ENCODE data around the gene CCL4.
A peak's percentile ranks its signal among the peaks of the same experiment; 100 is the strongest.
"Not testable (repeated sequence)": the region's sequence is repeated elsewhere in the genome, so short reads cannot be mapped to it uniquely, and the experiment has no call there.

The CCL4 gene

DNA sequence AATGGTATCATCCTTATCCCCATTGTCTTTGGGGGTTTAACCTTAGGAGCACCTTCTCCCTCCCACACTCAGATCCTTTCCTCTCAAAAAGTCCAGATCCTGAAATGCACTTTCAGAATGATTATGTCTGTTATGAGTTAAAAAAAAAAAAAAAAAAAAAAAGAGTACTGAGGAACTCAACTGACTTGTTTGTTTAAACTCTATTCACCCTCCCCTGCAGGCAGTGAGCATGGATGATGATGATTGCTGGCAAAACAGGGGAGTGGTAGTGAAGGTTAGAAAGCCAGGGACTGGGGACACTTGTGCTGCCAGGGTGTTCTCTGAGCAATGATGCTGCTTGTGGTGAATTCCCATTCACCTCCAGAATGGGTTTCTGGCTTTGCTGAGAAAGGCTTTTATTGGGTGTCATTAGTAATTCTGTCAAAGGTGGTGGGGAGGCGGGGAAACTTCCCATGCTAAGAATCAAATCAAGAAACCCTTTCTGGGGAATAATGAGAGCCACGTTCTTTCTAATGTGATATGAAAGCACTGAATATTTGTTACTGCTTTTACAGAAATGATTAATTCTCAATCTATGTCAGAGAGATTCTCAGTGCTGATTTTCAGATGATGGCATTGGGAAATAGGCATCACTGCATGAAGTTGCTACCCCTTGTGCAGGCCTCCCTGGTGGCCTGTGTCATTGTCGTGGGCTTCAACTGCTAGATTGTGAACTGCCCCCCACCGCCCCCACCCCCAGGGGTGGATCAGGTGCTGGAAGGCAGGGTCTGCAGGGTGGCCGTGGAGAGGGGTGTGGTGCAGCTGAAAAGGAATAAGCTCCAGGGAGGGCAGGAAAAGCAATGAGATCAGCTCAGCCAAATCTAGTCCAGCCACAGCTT lies 14.1 kb downstream of the CCL4 start:
- no peak overlapping the region for H3K27ac Mint-ChIP-seq
- H3K27me3 Mint-ChIP-seq (ENCODE audit: low read depth) = peaks cover 2% of the 10 kb centered on the region
- H3K4me3 Mint-ChIP-seq = no peak overlapping the region
- peak; percentile 54 for DNase-seq (ENCODE audit: low spot score)
- H3K9me3 Mint-ChIP-seq = peaks cover 5% of the 10 kb centered on the region
- no peaks in the 10 kb centered on the region for H3K36me3 Mint-ChIP-seq (ENCODE audit: low read depth)
- no peaks in the 10 kb centered on the region for H3K4me1 Mint-ChIP-seq (ENCODE audit: low read depth)

DNA sequence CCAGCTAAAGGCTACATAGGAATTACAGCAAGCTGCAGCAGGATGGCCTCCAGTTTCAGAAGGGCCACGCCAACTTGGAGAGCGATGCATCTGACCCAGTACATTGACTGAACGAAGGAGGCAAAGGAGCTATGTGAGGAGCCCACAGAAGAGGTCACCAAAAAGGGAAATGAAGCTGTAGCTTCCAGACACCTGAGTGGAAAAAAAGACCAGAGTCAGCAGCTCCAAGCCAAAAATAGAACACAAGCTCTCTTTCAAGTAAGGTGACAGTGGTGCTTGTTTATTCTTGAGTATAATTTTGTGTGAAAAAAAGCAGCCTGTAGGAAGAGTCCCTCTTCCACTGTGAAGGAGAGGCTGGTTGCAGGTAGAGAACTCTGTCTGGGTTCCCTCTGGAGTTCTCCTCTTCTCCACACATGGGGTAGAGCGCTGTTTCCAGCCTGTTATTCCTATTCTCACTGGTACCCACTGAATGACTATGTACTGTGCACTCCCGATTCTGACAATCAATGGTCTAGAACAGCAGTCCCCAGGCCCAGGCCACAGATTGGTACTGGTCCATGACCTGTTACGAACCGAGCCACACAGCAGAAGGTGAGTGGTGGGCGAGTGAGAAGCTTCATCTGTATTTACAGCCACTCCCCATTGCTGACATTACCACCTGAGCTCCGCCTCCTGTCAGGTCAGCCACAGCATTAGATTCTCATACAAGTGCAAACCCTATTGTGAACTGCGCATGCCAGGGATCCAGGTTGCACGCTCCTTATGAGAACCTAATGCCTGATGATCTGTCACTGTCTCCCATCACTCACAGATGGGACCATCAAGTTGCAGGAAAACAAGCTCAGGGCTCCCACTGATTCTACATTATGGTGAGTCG lies 15.1 kb downstream of the CCL4 start:
- DNase-seq (ENCODE audit: low spot score) = no peak
- H3K4me3 Mint-ChIP-seq = no peak overlapping the region
- H3K27ac Mint-ChIP-seq = no peak overlapping the region
- peaks cover 5% of the 10 kb centered on the region for H3K9me3 Mint-ChIP-seq
- H3K4me1 Mint-ChIP-seq (ENCODE audit: low read depth) = no peaks in the 10 kb centered on the region
- H3K36me3 Mint-ChIP-seq (ENCODE audit: low read depth) = no peaks in the 10 kb centered on the region
- peaks cover 2% of the 10 kb centered on the region for H3K27me3 Mint-ChIP-seq (ENCODE audit: low read depth)

DNA sequence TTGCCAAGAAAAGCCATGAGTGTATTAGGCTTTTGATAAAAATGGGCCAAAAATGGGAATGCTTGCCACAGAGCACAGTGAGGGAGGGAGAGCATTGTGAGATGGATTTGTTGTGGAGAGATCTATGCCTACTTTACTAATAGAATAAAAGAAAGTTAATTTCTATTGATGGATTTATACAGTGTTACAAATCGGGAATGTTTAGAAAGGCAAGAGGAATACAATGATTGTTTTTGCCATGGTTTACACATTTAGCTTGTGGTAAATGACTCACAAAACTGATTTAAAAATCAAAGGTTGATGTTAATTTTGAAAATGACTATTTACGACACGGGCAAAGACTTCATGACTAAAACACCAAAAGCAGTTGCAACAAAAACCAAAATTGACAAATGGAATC lies 16.6 kb downstream of the CCL4 start:
- no peak for DNase-seq (ENCODE audit: low spot score)
- H3K36me3 Mint-ChIP-seq (ENCODE audit: low read depth) = no peaks in the 10 kb centered on the region
- H3K9me3 Mint-ChIP-seq = peaks cover 5% of the 10 kb centered on the region
- H3K4me3 Mint-ChIP-seq = no peak overlapping the region
- no peaks in the 10 kb centered on the region for H3K4me1 Mint-ChIP-seq (ENCODE audit: low read depth)
- no peak overlapping the region for H3K27ac Mint-ChIP-seq
- H3K27me3 Mint-ChIP-seq (ENCODE audit: low read depth) = peaks cover 2% of the 10 kb centered on the region

DNA sequence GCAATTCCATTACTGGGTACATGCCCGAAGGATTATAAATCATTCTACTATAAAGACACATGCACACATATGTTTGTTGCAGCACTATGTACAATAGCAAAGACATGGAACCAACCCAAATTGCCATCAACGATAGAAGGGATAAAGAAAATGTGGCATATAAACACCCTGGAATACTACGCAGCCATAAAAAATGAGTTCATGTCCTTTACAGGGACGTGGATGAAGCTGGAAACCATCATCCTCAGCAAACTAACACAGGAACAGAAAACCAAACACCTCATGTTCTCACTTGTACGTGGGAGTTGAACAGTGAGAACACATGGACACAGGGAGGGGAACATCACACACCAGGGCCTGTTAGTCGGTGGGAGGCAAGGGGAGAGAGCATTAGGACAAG lies 17.5 kb downstream of the CCL4 start:
- H3K36me3 Mint-ChIP-seq (ENCODE audit: low read depth); H3K27ac Mint-ChIP-seq; H3K4me1 Mint-ChIP-seq (ENCODE audit: low read depth); H3K27me3 Mint-ChIP-seq (ENCODE audit: low read depth); H3K4me3 Mint-ChIP-seq; DNase-seq (ENCODE audit: low spot score): not testable (repeated sequence)
- H3K9me3 Mint-ChIP-seq = peaks cover 12% of the 10 kb centered on the region

DNA sequence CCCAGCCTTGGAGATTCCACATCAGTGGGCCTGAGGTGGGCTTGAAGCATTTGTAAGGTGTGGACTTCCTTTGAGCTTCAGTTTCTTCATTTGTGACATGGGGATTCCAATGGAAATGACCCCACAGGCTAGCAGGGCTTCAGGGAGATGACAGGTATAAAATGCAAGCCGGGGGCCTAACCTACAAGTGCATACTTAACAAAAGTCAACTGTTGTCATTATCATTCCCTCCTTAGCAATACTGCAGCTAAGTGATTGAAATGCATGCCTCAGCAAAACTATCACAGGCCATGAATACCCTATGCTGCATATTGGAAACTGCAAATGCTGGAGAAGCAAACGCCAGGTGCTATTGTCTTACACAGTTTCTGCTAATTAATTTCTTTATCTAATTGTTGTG lies 19.8 kb downstream of the CCL4 start:
- H3K4me1 Mint-ChIP-seq (ENCODE audit: low read depth) = no peaks in the 10 kb centered on the region
- H3K9me3 Mint-ChIP-seq = peaks cover 14% of the 10 kb centered on the region
- H3K36me3 Mint-ChIP-seq (ENCODE audit: low read depth) = no peaks in the 10 kb centered on the region
- DNase-seq (ENCODE audit: low spot score) = no peak
- H3K4me3 Mint-ChIP-seq = no peak overlapping the region
- H3K27ac Mint-ChIP-seq = no peak overlapping the region
- peaks cover 5% of the 10 kb centered on the region for H3K27me3 Mint-ChIP-seq (ENCODE audit: low read depth)

DNA sequence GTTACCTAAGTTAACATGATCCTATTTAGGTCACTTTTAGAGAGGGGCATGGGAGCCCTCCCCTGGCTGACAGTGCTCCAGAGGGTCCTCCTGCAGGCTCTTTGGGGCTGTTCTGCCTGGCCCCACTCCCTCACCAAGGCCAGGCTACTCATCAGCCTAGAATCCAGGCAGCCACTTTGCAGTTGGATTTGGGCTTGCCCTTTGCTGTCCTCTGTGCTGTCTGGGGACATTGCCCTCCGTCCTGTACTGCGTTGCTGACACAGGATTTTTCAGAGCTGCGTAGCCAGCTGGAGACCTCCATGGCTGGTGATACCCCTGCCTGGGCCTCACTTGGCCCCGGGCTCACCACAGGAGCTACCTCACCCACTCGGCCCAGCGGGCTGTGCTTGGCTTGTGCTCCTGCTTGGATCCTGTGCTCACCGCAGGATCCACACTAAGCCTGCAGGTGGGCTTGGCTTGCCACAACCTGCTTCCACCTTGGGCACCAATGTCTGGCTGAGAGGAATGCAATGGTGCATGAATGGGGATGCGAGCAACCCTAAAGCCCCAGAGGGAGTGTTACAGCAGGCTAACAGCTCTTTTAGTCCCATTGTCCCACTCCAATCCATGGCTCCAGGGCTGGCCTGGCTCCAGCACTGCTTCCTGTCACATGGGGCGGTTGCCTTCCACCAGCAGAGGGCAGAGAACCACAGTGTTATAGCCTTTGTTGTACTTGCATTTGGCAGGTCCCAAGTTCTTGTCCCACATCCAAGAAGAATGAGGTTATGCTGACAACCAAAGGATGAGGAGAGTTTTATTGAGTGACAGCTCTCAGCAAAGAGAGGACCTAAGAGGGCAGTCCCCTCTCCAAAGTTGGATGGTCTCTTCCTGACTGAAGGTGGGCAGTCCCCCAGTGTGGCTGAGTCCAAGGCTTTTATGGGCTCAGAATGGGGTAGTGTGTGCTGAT lies 21.5 kb downstream of the CCL4 start:
- Mint-ChIP-seq H3K4me3 (no peak overlapping the region), H3K4me1 (ENCODE audit: low read depth) (no peaks in the 10 kb centered on the region), H3K27ac (no peak overlapping the region), H3K9me3 (peaks cover 11% of the 10 kb centered on the region), H3K27me3 (ENCODE audit: low read depth) (peaks cover 14% of the 10 kb centered on the region), H3K36me3 (ENCODE audit: low read depth) (no peaks in the 10 kb centered on the region)
- no peak for DNase-seq (ENCODE audit: low spot score)

DNA sequence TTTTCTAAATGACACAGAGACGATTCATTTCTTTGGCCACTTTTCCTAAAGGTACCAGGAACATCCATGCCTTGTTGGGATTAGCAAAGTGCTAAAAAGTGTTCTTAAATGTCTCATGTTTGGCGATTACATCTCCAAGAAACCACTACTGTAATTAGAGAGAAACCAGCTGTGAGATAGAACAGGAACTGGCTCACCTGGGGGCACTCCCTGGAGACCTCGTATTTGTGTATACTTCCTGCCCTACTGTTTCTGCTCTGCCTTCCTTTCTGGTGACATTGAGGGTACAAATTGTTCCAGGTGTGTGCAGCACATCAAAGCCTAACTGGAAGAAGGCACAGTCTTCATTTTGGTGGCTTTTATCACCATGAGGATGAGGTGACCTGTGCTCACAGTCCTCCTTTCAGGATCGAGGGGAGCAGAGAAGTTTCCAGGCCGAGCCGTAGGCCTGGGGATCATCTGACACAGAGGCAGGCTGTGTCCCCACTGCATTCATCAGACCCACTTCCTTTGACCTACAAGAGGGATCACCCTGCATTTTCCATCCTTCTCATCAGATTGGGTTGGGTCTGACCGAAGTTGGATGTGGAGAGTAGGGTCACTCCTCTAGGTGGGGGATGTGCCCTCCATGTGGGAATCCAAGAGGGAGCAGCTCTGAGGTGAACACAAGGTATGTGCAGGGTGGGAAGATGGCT lies 23.7 kb downstream of the CCL4 start:
- Mint-ChIP-seq H3K9me3 (peaks cover 9% of the 10 kb centered on the region), H3K36me3 (ENCODE audit: low read depth) (no peaks in the 10 kb centered on the region), H3K27me3 (ENCODE audit: low read depth) (peaks cover 15% of the 10 kb centered on the region), H3K27ac (no peak overlapping the region), H3K4me1 (ENCODE audit: low read depth) (no peaks in the 10 kb centered on the region), H3K4me3 (no peak overlapping the region)
- no peak for DNase-seq (ENCODE audit: low spot score)

DNA sequence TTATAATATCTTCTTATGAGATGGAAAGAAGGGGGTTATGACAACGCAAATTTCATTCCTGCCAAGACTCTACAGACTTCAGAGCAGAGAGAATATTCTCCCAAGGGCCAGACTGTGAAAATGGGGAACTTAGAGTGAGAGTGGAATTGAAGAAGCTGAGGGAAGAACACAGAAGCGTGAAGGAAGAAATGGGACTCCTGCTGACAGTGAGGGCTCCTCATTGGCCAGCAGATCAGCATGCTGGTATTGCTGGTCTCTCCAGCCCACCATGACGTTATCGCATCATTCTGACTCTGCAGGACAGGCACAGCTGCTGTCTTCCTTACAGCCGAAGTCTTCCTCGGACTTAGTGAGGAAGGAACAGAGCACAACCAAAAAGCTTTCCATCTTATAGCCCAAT lies 24.3 kb downstream of the CCL4 start:
- no peak for DNase-seq (ENCODE audit: low spot score)
- Mint-ChIP-seq H3K36me3 (ENCODE audit: low read depth) (no peaks in the 10 kb centered on the region), H3K9me3 (peaks cover 9% of the 10 kb centered on the region), H3K27me3 (ENCODE audit: low read depth) (peaks cover 15% of the 10 kb centered on the region), H3K27ac (no peak overlapping the region), H3K4me1 (ENCODE audit: low read depth) (no peaks in the 10 kb centered on the region), H3K4me3 (no peak overlapping the region)

DNA sequence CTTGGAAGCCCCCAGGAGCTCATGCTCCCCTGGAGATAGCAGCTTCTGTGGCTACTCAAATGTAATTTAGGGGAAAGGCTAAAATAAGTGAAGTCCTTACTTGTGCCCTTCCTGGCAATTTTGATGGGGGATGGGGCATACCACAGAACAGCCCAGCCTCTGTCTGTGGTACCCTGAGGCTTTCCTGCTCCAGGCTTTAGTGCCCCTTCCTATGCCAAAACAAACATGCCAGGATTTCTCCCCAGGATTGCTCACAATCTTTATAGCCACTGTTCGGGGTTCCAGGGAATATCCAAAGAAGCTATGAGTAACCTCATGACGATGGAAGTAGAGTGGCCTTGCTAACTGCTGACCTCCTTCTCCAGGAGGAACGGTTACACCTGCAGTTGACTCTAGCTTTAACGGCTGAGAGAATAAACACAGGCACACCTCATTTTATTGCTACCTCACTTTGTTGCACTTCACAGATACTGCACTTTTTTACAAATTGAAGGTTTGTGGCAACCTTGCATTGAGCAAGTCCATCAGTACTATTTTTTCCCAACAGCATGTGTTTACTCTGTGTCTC lies 24.9 kb downstream of the CCL4 start:
- Mint-ChIP-seq H3K36me3 (ENCODE audit: low read depth) (no peaks in the 10 kb centered on the region), H3K4me3 (no peak overlapping the region), H3K27me3 (ENCODE audit: low read depth) (peaks cover 17% of the 10 kb centered on the region), H3K9me3 (peaks cover 9% of the 10 kb centered on the region), H3K4me1 (ENCODE audit: low read depth) (no peaks in the 10 kb centered on the region), H3K27ac (no peak overlapping the region)
- DNase-seq (ENCODE audit: low spot score) = no peak

DNA sequence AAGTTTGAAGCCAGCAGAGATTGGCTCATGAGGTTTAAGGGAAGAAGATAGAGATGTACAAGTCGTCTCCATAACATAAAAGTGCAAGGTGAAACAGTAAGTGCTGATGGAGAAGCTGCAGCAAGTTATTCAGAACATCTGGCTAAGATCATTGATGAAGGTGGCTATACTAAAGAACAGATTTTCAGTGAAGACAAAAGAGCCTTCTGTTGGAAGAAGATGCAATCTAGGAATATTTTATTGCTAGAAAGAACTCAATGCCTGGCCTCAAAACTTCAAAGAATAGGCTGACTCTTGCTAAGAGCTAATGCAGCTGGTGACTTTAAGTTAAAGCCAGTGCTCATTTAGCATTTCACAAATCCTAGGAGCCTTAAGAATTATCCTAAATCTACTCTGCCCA lies 26.0 kb downstream of the CCL4 start:
- H3K4me1 Mint-ChIP-seq (ENCODE audit: low read depth) = no peaks in the 10 kb centered on the region
- H3K36me3 Mint-ChIP-seq (ENCODE audit: low read depth) = no peaks in the 10 kb centered on the region
- H3K27me3 Mint-ChIP-seq (ENCODE audit: low read depth) = peaks cover 22% of the 10 kb centered on the region
- H3K4me3 Mint-ChIP-seq = no peak overlapping the region
- H3K9me3 Mint-ChIP-seq = peaks cover 9% of the 10 kb centered on the region
- no peak overlapping the region for H3K27ac Mint-ChIP-seq
- DNase-seq (ENCODE audit: low spot score) = no peak

DNA sequence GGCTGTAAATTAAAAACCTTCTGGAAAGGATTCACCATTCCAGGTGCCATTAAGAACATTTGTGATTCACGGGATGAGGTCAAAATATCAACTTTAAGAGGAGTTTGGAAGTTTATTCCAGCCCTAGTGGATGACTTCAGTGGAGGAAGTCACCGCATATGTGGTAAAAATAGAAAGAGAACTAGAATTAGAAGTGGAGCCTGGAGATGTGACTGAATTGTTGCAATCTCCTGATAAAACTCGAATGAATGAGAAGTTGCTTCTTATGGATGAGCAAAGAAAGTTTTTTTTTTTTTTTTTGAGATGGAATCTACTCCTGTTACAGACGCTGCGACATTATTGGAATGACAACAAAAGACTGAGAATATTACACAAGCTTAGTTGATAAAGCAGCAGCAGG lies 26.7 kb downstream of the CCL4 start:
- H3K27ac Mint-ChIP-seq = no peak overlapping the region
- H3K9me3 Mint-ChIP-seq = peaks cover 9% of the 10 kb centered on the region
- DNase-seq (ENCODE audit: low spot score) = no peak
- H3K4me3 Mint-ChIP-seq = no peak overlapping the region
- no peaks in the 10 kb centered on the region for H3K36me3 Mint-ChIP-seq (ENCODE audit: low read depth)
- no peaks in the 10 kb centered on the region for H3K4me1 Mint-ChIP-seq (ENCODE audit: low read depth)
- H3K27me3 Mint-ChIP-seq (ENCODE audit: low read depth) = peaks cover 22% of the 10 kb centered on the region

DNA sequence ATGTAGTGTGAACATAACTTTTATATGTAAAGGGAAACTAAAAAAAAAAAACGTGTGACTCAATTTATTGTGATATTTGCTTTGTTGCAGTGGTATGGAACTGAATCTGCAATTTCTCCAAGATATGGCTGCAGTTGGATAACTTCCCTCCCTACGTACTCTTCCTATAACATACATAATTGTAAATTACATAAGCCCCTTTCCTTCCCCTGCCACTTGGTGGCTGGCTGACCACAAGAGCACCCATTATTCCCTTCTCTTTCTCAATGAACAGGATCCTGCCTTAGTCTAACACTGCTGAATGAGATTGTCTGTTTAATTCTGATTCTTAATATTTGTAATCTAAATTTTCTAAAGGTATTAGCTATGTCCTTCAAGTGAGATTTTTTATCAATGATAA lies 27.8 kb downstream of the CCL4 start:
- H3K4me1 Mint-ChIP-seq (ENCODE audit: low read depth) = no peaks in the 10 kb centered on the region
- DNase-seq (ENCODE audit: low spot score) = no peak
- H3K27ac Mint-ChIP-seq = no peak overlapping the region
- H3K36me3 Mint-ChIP-seq (ENCODE audit: low read depth) = no peaks in the 10 kb centered on the region
- no peaks in the 10 kb centered on the region for H3K9me3 Mint-ChIP-seq
- peaks cover 22% of the 10 kb centered on the region for H3K27me3 Mint-ChIP-seq (ENCODE audit: low read depth)
- no peak overlapping the region for H3K4me3 Mint-ChIP-seq

DNA sequence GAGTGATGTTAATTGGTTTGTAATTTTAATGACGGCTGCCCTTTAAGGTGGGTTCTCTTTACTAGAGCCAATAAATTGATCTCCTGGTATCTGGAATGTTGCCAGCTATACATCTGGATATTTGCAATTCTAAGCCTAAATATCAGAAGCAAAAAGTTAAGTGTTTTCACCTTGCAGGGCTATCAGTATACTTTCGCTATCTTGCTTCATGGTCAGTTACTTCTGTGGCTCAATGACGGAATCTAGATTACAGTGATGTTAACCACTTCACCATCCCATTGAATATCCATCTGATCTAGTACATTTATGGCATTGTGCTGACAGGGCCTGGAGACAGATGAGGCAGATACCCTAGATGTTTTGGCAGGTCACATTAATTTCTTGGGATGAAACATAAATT lies 28.3 kb downstream of the CCL4 start:
- peaks cover 22% of the 10 kb centered on the region for H3K27me3 Mint-ChIP-seq (ENCODE audit: low read depth)
- no peaks in the 10 kb centered on the region for H3K36me3 Mint-ChIP-seq (ENCODE audit: low read depth)
- H3K27ac Mint-ChIP-seq = no peak overlapping the region
- H3K4me3 Mint-ChIP-seq = no peak overlapping the region
- H3K4me1 Mint-ChIP-seq (ENCODE audit: low read depth) = no peaks in the 10 kb centered on the region
- DNase-seq (ENCODE audit: low spot score) = no peak
- H3K9me3 Mint-ChIP-seq = no peaks in the 10 kb centered on the region
